IPS-18a (cell line): ENCODE measurements around the gene ARHGAP30.

Experiments
- H3K27ac ChIP-seq: one replicate; pipeline ENCODE4 v1.5.1; 2013; ENCODE audit warnings: low read length
- H3K27me3 ChIP-seq: one replicate; pipeline ENCODE4 v1.6.1; 2013; ENCODE audit warnings: mild to moderate bottlenecking, low read length; ENCODE audit not compliant: control insufficient read depth, insufficient read depth
- H3K36me3 ChIP-seq: one replicate; pipeline ENCODE4 v1.6.1; 2013; ENCODE audit warnings: low read depth, low read length; ENCODE audit not compliant: control insufficient read depth
- H3K4me1 ChIP-seq: one replicate; pipeline ENCODE4 v1.6.1; 2013; ENCODE audit warnings: low read depth, low read length; ENCODE audit not compliant: control insufficient read depth
- H3K4me3 ChIP-seq: one replicate; pipeline ENCODE4 v1.5.1; 2013; ENCODE audit warnings: low read length
- H3K9ac ChIP-seq: one replicate; pipeline ENCODE4 v1.6.1; 2013; ENCODE audit warnings: mild to moderate bottlenecking, low read length, moderate library complexity
- H3K9me3 ChIP-seq: one replicate; pipeline ENCODE4 v1.6.1; 2013; ENCODE audit warnings: low read depth, low read length; ENCODE audit not compliant: control insufficient read depth

ARHGAP30 gene

GRCh38 chr1:160997323-160998038 lies 72.2 kb downstream of the ARHGAP30 start:
- H3K9ac ChIP-seq, result no peak overlapping the region

More at GRCh38 chr1:160997323-160998038, 72.2 kb downstream of the ARHGAP30 start:
- H3K27ac ChIP-seq, result no peak overlapping the region
- no peaks in the 10 kb centered on the region for H3K4me1 ChIP-seq
- no peaks in the 10 kb centered on the region for H3K27me3 ChIP-seq
- H3K9me3 ChIP-seq, result no peaks in the 10 kb centered on the region
- H3K36me3 ChIP-seq, result peaks cover 48% of the 10 kb centered on the region
- H3K4me3 ChIP-seq, result no peak overlapping the region
